Measurements from ENCODE around the gene HIVEP2.

The HIVEP2 gene

DNA sequence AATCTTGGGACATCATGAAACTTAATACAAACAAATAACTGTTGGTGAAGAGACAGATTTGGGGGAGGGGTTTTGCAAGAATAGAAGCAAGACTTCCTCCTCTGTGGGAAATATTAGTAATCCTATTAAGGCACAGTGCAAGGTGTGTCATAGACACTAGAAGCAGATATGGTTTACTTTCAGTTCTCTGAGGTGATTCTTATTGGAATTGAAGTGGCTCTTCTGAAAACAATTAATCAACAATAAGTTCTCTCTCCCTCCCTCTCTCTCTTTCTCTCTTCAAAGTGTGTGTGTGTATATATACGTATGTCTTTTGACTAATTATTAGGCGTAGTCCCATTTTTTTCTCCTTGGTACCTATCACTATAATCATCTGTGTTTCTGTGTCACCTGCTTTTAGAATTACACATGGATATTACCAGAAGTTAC is 99.8 kb downstream of the HIVEP2 start:
- H3K4me1 ChIP-seq (ENCODE audit: low read depth, poor library complexity, severe bottlenecking) = peaks cover 87% of the 10 kb centered on the region
- no peaks in the 10 kb centered on the region for H4K20me1 ChIP-seq (ENCODE audit: insufficient read depth)
- H3K4me2 ChIP-seq = peak overlapping the region; percentile 63
- H3K4me3 ChIP-seq (IDR thresholded peaks at IDR 0.05; ENCODE audit: insufficient read depth, low read depth, low read length) = no peak overlapping the region
- H3K79me2 ChIP-seq (ENCODE audit: insufficient read depth, low read depth) = peaks cover 11% of the 10 kb centered on the region; the same call in 1 of the 2 replicates
- no peaks in the 10 kb centered on the region for H3K36me3 ChIP-seq (ENCODE audit: insufficient read depth)
- peak overlapping the region; percentile 24; the same call in 1 of the 2 replicates for H2AFZ ChIP-seq (ENCODE audit: low read depth)
- TF ChIP-seq, protein P1, sequence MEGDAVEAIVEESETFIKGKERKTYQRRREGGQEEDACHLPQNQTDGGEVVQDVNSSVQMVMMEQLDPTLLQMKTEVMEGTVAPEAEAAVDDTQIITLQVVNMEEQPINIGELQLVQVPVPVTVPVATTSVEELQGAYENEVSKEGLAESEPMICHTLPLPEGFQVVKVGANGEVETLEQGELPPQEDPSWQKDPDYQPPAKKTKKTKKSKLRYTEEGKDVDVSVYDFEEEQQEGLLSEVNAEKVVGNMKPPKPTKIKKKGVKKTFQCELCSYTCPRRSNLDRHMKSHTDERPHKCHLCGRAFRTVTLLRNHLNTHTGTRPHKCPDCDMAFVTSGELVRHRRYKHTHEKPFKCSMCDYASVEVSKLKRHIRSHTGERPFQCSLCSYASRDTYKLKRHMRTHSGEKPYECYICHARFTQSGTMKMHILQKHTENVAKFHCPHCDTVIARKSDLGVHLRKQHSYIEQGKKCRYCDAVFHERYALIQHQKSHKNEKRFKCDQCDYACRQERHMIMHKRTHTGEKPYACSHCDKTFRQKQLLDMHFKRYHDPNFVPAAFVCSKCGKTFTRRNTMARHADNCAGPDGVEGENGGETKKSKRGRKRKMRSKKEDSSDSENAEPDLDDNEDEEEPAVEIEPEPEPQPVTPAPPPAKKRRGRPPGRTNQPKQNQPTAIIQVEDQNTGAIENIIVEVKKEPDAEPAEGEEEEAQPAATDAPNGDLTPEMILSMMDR (conservative IDR thresholded peaks at IDR 0.05; ENCODE audit: low read depth, low read length) = no peak
- peak overlapping the region; percentile 72 for H3K27ac ChIP-seq
- H3K9ac ChIP-seq = peak overlapping the region; percentile 46; the same call in 1 of the 2 replicates
- no peaks in the 10 kb centered on the region for H3K27me3 ChIP-seq (ENCODE audit: insufficient read depth, low read depth)

DNA sequence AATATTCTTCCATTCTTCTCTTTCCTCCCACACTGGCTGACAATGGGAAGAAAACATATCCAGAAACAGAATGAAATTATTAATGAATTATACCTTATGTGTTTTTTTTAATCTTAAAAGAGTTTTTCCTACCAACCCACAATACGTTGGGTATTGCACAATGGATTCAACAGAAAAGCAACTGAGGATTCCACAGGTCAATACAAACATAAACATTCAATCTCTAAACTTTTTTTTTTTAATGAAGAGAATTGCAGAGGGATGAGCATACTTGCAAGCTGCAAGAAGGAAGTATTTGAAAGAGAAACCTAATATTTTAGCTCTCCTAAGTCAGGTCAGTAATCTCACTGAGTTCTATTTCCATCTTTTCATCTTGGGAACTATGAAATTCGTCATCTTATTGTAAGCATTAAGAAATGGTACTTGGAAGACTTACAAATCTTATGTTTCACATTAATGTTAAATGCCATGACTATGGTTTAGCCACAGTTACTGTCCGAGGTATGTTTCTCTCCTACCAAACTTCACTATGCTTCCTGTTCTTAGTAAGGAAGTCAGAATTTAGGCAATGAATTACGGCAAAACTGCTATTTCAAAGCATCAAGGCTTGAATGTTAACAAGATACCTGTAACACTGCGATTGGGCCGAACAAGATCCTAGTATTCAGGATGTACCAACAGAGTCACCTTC is 100.8 kb downstream of the HIVEP2 start:
- Histone ChIP-seq H3K27me3 (ENCODE audit: insufficient read depth, low read depth) (no peaks in the 10 kb centered on the region), H2AFZ (ENCODE audit: low read depth) (no peak overlapping the region), H3K27ac (no peak overlapping the region; the same call in 1 of the 2 replicates), H3K36me3 (ENCODE audit: insufficient read depth) (no peaks in the 10 kb centered on the region), H3K9ac (no peak overlapping the region), H3K4me2 (peak overlapping the region; percentile 63), H3K4me3 (IDR thresholded peaks at IDR 0.05; ENCODE audit: insufficient read depth, low read depth, low read length) (no peak overlapping the region), H4K20me1 (ENCODE audit: insufficient read depth) (no peaks in the 10 kb centered on the region), H3K4me1 (ENCODE audit: low read depth, poor library complexity, severe bottlenecking) (peaks cover 78% of the 10 kb centered on the region), H3K79me2 (ENCODE audit: insufficient read depth, low read depth) (peaks cover 11% of the 10 kb centered on the region; the same call in 1 of the 2 replicates)
- TF ChIP-seq, protein P1 (conservative IDR thresholded peaks at IDR 0.05; ENCODE audit: low read depth, low read length) = no peak

DNA sequence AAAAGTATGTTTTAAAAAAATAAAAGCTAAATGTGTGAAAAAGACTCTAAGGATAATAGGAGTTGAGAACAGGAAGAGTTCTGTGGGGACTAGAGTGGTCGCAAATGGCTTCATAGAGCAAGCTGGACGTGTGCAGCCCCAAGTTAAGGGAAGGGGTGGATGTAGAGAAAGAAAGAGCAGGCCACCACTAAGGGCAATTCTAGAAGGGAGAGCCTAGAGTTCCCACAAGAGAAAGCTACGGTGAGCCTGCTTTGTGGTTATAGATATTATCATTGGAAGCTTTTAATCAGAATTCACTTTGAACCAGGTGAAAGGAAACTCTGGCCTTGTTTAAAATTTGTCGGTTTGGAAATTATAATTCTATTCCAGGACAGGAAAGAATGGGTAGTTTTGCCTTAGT is 101.6 kb downstream of the HIVEP2 start:
- H3K27ac ChIP-seq = peak overlapping the region; percentile 48
- H3K36me3 ChIP-seq (ENCODE audit: insufficient read depth) = no peaks in the 10 kb centered on the region
- no peaks in the 10 kb centered on the region for H3K27me3 ChIP-seq (ENCODE audit: insufficient read depth, low read depth)
- TF ChIP-seq, protein P1 (conservative IDR thresholded peaks at IDR 0.05; ENCODE audit: low read depth, low read length) = no peak
- H3K9ac ChIP-seq = peak overlapping the region; percentile 26; the same call in 1 of the 2 replicates
- H2AFZ ChIP-seq (ENCODE audit: low read depth) = no peak overlapping the region
- H3K4me3 ChIP-seq (IDR thresholded peaks at IDR 0.05; ENCODE audit: insufficient read depth, low read depth, low read length) = no peak overlapping the region
- H3K4me2 ChIP-seq = peak overlapping the region; percentile 63
- H4K20me1 ChIP-seq (ENCODE audit: insufficient read depth) = no peaks in the 10 kb centered on the region
- peaks cover 69% of the 10 kb centered on the region for H3K4me1 ChIP-seq (ENCODE audit: low read depth, poor library complexity, severe bottlenecking)
- peaks cover 11% of the 10 kb centered on the region; the same call in 1 of the 2 replicates for H3K79me2 ChIP-seq (ENCODE audit: insufficient read depth, low read depth)

DNA sequence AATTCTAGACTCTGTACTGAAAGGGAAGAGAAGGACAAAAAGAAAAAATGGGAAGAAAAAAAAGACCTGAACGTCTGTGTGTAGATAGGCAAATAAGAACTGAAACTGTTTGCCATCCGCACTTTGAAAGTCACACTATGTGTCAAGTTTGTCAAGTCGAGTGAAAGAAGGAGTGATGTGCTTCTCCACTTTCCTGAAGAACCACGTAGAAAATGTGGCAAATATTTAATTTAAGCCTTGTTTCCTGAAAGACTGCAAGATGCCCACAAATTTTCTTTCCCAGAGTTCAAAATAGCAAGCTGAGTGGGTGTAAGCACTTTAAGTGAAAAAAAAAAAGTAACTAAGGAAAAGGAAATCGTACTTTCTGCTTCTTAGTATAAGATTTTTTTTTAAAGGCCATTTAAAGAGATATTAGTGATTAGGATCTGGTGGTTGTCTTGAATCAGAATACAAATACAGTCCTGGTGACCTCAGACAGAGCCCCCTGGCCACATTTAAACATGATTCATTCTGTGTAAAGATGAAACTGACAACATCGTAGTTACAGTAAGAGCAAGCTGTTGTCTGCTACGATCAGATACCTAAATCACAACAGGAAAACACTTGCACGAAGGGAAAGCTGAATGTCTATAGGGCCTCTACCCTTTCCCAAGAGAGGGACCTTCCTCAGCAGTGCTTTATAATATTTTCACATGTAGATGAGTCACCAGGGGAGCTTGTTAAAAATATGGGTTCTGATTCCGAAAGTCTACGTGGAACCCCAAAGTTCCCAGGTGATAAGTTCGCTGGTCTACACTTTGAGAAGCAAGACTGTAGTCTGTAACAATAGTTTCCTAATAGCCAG is 102.3 kb downstream of the HIVEP2 start:
- H4K20me1 ChIP-seq (ENCODE audit: insufficient read depth) = no peaks in the 10 kb centered on the region
- H3K36me3 ChIP-seq (ENCODE audit: insufficient read depth) = no peaks in the 10 kb centered on the region
- peak overlapping the region; percentile 13; the same call in 1 of the 2 replicates for H2AFZ ChIP-seq (ENCODE audit: low read depth)
- H3K27me3 ChIP-seq (ENCODE audit: insufficient read depth, low read depth) = no peaks in the 10 kb centered on the region
- peak overlapping the region; percentile 63 for H3K4me2 ChIP-seq
- H3K9ac ChIP-seq = peak overlapping the region; percentile 26; the same call in 1 of the 2 replicates
- H3K79me2 ChIP-seq (ENCODE audit: insufficient read depth, low read depth) = peaks cover 11% of the 10 kb centered on the region; the same call in 1 of the 2 replicates
- no peak overlapping the region for H3K4me3 ChIP-seq (IDR thresholded peaks at IDR 0.05; ENCODE audit: insufficient read depth, low read depth, low read length)
- H3K27ac ChIP-seq = peak overlapping the region; percentile 48
- TF ChIP-seq, protein P1 (conservative IDR thresholded peaks at IDR 0.05; ENCODE audit: low read depth, low read length) = no peak
- peaks cover 62% of the 10 kb centered on the region for H3K4me1 ChIP-seq (ENCODE audit: low read depth, poor library complexity, severe bottlenecking)

Measured in KMS-11 (cell line).